NCI-H1417 (cell line): ENCODE results near the gene STAB1.

ENCODE experiments used
- DNase-seq, 3 experiments: peaks; one replicate each; lab custom pipeline; 2025; lab: John Stamatoyannopoulos, UW

STAB1 gene

GRCh38 chr3:52504977-52505376, 9.8 kb downstream of the STAB1 start:
- no peak for DNase-seq

- DNase-seq = no peak
Measured at GRCh38 chr3:52506266-52506966, 11.3 kb downstream of the STAB1 start.

DNA sequence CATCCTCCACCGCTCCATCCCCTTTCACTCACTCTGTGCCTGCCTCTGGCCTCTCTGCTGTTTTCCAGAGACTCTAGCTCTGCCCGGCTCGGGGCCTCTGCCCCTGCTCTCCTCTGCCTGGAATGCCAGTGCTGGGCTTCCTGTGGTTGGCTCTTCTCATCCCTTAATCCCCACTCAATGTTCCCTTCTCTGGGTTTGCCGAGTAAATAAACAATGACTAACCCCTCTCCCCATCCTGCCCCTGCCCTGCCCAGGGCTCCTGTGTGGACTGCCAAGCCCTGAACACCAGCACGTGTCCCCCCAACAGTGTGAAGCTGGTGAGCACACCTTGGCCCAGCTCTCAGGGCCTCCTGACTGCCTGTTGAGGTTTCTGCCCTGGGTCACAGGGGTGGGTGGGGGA, 12.2 kb downstream of the STAB1 start:
- DNase-seq = no peak

- DNase-seq = no peak
Measured at GRCh38 chr3:52509753-52510328, 14.7 kb downstream of the STAB1 start.

DNA sequence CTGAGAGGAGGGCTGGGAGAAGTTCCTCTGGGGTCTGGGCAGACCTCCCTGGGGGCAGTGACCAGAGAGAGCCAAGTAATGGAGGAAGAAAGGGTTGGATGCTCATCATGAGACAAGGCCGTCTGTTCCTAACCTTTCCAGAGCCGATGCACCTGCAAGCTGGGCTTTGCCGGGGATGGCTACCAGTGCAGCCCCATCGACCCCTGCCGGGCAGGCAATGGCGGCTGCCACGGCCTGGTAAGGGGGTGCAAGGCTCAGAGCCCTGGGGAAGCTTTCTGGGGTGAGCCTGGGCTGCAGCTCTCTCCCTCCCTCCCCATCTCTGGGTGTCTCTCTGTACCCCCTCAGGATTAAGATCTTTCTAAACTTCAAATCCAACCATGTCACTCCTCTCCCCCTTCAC, 16.4 kb downstream of the STAB1 start:
- no peak for DNase-seq

- no peak for DNase-seq
Measured at GRCh38 chr3:52512105-52512504, 17.0 kb downstream of the STAB1 start.

DNA sequence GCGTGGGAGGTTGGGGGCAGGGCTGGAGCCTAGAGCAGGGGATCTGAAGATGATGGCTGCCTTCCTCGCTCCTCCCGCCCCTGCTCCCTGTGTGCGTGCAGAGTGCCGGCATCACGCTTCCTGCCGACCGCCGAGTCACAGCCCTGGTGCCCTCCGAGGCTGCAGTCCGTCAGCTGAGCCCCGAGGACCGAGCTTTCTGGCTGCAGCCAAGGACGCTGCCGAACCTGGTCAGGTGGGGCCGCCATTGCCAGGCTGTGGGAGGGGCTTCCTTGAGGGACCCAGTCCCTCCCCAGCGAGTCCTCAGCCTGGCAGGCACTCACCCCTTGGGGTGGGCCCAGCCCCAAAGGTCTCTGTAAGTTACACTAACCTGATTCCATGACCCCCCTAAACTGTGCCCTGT, 17.6 kb downstream of the STAB1 start:
- no peak for DNase-seq

DNA sequence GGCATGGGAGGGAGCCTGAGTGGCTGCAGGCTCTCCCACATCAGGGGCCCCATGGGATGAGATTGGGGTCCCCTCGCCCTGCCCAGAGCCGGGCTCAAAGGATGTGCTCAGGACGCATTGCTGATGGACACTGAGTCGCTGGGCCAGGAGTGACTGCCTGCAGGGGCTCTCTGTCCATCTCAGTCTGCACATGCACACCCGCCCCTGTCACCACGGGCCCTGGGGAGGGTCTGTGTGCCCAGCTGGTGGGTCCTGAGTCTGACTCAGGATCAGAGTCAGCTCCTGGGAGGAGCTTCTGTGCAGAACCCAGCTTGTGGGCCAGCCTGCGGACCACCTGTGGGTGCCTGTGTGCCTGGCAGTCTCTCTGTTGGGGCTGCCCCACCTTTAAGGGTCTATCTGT, 18.1 kb downstream of the STAB1 start:
- no peak for DNase-seq

DNA sequence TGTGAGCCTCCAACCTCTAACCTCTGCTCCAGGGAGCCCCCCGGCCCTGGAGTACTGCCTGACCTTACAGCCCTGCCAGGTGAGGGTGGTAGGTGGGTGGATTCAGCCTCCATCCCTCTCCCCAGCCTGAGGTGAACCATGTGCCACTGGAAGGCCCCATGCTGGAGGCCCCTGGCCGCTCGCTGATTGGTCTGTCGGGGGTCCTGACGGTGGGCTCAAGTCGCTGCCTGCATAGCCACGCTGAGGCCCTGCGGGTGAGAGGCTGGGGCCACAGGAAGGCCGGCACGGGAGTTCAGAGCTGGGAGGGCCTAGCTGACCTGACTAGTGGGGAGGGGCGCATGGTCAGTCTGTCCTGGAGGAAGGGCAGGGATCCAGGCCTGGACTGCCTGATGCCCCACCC, 19.4 kb downstream of the STAB1 start:
- no peak for DNase-seq

DNA sequence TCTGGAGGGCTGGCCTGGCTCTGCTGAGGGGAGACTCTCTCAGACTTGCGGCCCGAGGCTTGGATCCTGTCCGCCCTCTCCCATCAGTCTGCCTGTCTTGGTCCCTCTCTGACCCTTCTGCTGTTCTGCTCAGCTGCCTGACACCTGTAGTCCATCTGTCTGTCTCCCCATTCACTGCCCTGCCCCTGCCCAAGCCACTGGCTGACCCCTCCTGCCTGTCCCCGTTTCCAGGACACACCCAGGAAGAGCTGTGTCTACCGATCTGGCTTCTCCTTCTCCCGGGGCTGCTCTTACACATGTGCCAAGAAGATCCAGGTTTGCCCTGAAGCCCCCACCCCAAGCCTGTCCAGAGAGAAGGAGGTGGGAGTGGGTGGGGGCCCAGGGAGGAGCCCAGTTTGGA, 20.1 kb downstream of the STAB1 start:
- no peak for DNase-seq

- no peak for DNase-seq
Measured at GRCh38 chr3:52516509-52517195, 21.5 kb downstream of the STAB1 start.

- DNase-seq = no peak
Measured at GRCh38 chr3:52517796-52518722, 22.9 kb downstream of the STAB1 start.

- no peak for DNase-seq
Measured at GRCh38 chr3:52518723-52519444, 23.7 kb downstream of the STAB1 start.

DNA sequence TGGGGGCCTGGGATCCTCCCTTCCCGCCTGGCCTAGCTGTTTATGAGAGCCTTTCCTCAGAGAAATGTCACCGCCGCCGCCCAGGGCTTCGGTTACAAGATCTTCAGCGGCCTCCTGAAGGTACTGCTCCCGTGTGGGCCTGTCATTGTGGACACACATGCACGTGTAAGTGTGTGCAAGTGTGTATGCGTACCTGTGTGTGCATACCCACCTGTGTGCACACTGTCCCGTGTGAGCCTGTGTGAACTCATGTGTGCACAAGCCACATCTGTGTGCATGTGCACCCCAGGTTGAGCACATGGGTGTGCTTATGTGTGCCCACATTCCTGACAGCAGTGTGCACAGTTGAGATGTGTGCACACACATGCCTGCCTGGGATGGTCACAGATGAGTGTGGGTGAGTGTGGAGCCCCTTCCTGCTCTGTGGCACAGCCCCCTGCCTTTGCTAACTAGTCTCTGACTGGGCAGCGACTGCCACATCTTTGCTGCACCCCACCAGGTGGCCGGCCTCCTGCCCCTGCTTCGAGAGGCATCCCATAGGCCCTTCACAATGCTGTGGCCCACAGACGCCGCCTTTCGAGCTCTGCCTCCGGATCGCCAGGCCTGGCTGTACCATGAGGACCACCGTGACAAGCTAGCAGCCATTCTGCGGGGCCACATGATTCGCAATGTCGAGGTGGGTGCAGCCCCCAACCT, 24.5 kb downstream of the STAB1 start:
- DNase-seq = no peak

GRCh38 chr3:52520141-52520667, 25.1 kb downstream of the STAB1 start:
- DNase-seq = no peak

DNA sequence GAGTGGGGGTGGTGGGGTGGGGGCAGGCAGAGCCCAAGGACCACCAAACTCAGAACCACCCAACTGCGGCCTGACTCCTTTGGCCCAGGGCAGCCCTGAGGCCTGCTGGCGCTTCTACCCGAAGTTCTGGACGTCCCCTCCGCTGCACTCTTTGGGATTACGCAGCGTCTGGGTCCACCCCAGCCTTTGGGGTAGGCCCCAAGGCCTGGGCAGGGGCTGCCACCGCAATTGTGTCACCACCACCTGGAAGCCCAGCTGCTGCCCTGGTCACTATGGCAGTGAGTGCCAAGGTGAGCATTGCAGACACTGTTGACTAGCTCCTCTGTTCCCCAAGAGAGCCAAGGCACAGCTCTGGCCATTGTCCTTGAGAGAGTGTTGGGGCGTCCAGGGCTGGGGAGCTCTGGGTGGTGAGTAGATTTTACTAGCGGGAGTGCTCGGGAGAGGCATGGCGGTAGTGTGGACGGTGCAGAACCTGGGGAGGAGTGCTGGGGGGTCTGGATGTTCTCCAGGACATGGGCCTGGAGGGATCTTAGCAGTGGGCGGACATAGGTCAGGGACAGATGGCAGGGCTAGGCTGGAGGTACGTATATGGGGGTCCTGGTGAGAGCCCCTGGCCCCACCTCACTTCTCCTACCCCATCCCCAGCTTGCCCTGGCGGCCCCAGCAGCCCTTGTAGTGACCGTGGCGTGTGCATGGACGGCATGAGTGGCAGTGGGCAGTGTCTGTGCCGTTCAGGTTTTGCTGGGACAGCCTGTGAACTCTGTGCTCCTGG, 25.8 kb downstream of the STAB1 start:
- DNase-seq = no peak

GRCh38 chr3:52521488-52521824, 26.3 kb downstream of the STAB1 start:
- DNase-seq = no peak

DNA sequence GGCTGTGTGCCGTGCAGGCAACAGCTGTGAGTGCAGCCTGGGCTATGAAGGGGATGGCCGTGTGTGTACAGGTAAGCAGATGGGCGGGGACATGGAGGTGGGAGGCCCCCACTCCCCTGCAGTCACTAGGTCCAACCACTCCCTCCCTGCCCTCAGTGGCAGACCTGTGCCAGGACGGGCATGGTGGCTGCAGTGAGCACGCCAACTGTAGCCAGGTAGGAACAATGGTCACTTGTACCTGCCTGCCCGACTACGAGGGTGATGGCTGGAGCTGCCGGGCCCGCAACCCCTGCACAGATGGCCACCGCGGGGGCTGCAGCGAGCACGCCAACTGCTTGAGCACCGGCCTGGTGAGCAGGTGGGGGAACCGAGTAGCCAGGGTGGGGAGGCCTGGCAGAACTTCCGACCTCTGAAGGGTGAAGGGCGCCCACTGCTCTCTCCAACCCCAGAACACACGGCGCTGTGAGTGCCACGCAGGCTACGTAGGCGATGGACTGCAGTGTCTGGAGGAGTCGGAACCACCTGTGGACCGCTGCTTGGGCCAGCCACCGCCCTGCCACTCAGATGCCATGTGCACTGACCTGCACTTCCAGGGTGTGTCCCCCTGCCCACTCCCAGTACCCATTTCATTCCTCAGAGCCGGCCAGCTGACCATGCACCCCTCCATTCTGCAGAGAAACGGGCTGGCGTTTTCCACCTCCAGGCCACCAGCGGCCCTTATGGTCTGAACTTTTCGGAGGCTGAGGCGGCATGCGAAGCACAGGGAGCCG, 26.9 kb downstream of the STAB1 start:
- DNase-seq = no peak

DNA sequence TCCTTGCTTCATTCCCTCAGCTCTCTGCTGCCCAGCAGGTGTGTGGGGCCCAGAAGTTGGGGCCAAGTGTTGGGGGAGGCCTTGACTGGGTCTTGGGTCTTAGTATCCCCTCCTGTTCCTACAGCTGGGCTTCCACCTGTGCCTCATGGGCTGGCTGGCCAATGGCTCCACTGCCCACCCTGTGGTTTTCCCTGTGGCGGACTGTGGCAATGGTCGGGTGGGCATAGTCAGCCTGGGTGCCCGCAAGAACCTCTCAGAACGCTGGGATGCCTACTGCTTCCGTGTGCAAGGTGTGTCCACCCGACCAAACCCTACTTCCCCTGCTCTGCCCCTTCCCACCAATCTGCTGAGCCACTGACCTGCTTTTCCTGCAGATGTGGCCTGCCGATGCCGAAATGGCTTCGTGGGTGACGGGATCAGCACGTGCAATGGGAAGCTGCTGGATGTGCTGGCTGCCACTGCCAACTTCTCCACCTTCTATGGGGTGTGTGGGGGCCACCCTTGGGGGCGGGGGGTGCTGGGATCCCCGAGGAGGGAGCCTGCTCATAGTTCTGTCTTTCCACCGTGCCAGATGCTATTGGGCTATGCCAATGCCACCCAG, 27.6 kb downstream of the STAB1 start:
- no peak for DNase-seq
